ENCODE measurements around the gene MRPL17.

- TF ChIP-seq CTCF (IDR thresholded peaks at IDR 0.05) (no peak), POLR2A (IDR thresholded peaks at IDR 0.05) (no peak)
These were observed 10.4 kb upstream of the MRPL17 start for GRCh38 chr11:6693342-6694228.

Data from esophagus squamous epithelium (tissue), 4 donors.